Panc1 (cell line): ENCODE results near the gene RCCD1.

ENCODE experiments used
- POLR2AphosphoS5 ChIP-seq: IDR thresholded peaks from 2 replicates; pipeline ENCODE4 v1.6.1; 2012; ENCODE audit warnings: mild to moderate bottlenecking, low read depth, low read length, moderate library complexity
- TF ChIP-seq, protein P1 (sequence below): fragments of 450-650 bp; IDR thresholded peaks from 2 replicates; pipeline ENCODE4 v1.5.1; 2017; ENCODE audit warnings: mild to moderate bottlenecking
- TF ChIP-seq, protein P2 (sequence below), 2 experiments: IDR thresholded peaks; 2 replicates each; pipeline ENCODE4 v1.6.1; 2011 to 2012; ENCODE audit warnings: low read depth in 2 of 2, control low read depth in 1 of 2, low read length in 1 of 2, mild to moderate bottlenecking in 1 of 2, moderate library complexity in 1 of 2; ENCODE audit not compliant: insufficient read depth in 1 of 2

DNA sequence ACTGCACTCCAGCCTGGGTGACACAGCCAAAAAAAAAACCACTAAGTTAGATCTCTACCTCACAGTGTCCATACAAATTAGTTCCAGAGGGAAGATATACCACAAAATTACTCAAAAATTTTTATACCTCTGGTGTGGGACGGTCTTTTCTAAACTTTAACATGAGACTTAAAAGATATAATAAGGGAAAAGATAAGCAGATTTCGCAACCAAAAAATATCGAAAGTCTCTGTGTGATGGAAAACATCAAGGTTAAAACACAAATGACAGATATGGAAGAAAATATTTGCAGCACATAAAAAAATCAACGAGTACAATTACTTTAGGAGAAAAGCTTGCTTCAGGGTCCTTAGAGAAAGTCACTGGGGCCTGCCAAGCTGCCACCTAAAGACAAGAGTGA is 32.8 kb upstream of the RCCD1 start:
- TF ChIP-seq, protein P1, sequence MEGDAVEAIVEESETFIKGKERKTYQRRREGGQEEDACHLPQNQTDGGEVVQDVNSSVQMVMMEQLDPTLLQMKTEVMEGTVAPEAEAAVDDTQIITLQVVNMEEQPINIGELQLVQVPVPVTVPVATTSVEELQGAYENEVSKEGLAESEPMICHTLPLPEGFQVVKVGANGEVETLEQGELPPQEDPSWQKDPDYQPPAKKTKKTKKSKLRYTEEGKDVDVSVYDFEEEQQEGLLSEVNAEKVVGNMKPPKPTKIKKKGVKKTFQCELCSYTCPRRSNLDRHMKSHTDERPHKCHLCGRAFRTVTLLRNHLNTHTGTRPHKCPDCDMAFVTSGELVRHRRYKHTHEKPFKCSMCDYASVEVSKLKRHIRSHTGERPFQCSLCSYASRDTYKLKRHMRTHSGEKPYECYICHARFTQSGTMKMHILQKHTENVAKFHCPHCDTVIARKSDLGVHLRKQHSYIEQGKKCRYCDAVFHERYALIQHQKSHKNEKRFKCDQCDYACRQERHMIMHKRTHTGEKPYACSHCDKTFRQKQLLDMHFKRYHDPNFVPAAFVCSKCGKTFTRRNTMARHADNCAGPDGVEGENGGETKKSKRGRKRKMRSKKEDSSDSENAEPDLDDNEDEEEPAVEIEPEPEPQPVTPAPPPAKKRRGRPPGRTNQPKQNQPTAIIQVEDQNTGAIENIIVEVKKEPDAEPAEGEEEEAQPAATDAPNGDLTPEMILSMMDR = no peak
- TF ChIP-seq POLR2AphosphoS5 = no peak
- TF ChIP-seq, protein P2, sequence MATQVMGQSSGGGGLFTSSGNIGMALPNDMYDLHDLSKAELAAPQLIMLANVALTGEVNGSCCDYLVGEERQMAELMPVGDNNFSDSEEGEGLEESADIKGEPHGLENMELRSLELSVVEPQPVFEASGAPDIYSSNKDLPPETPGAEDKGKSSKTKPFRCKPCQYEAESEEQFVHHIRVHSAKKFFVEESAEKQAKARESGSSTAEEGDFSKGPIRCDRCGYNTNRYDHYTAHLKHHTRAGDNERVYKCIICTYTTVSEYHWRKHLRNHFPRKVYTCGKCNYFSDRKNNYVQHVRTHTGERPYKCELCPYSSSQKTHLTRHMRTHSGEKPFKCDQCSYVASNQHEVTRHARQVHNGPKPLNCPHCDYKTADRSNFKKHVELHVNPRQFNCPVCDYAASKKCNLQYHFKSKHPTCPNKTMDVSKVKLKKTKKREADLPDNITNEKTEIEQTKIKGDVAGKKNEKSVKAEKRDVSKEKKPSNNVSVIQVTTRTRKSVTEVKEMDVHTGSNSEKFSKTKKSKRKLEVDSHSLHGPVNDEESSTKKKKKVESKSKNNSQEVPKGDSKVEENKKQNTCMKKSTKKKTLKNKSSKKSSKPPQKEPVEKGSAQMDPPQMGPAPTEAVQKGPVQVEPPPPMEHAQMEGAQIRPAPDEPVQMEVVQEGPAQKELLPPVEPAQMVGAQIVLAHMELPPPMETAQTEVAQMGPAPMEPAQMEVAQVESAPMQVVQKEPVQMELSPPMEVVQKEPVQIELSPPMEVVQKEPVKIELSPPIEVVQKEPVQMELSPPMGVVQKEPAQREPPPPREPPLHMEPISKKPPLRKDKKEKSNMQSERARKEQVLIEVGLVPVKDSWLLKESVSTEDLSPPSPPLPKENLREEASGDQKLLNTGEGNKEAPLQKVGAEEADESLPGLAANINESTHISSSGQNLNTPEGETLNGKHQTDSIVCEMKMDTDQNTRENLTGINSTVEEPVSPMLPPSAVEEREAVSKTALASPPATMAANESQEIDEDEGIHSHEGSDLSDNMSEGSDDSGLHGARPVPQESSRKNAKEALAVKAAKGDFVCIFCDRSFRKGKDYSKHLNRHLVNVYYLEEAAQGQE (IDR thresholded peaks at IDR 0.05; ENCODE audit: insufficient read depth in 1 of 2, low read depth in 2 of 2, low read length in 1 of 2) = no peak
